GM18526 (cell line): ENCODE results near the gene CIC.
A peak's percentile ranks its signal among the peaks of the same experiment; 100 is the strongest.

ENCODE experiments used
- POLR2A ChIP-seq: IDR thresholded peaks from 3 replicates; pipeline ENCODE4 v1.6.1; 2011; ENCODE audit not compliant: insufficient read length; ENCODE audit errors: extremely low read depth

CIC gene

DNA sequence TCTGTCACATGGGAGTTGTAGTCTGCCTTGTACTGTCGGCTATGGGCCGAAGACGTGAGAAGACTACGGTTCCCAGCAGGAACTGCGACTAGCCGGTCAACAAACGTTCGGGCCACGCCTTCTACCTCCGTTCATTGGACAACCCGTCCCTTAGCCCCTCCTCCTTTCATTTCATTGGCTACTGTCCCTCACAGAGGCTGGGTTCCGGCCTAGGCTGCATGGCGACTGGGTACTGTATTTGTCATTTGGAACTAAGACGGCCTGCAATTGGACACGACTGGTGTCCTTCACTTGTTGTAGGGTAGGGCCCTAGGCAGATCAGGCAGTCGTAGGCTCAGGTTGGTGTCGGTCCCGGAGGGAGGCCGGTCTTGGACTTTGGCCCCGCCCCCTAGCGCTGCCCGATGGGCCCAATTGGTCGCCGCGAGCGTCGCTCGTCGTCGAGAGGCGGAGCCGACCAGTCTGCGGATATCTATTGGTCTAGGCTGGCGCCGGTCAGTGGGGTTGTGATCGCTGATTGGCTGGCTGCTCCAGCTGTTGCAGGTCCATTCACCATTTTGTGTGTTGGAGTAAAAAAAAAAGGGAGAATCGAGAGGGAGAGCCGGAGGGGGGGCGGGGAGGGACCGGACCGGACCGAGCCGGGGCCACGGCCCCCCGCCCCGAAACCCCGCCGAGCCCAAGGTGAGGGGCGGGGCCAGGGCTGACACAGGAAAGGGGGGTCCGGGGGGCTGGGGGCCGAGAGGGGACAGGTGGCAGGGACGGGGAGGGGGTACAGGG lies at the start of gene CIC:
CIC (plus strand) TSS at position 549 of the 774 bp plus-strand sequence. CDS start 2,532 bp downstream, outside the sequence.
- peak; percentile 5 for TF ChIP-seq POLR2A

GRCh38 chr19:42219812-42220750 lies 49.0 kb upstream of the CIC start, which contains the start of gene ZNF526:
ZNF526 (plus strand) TSS chr19:42220312; CDS start chr19:42224404, 4,092 bp downstream.
- TF ChIP-seq POLR2A, result peak; percentile 83

GRCh38 chr19:42220751-42221097 lies 48.3 kb upstream of the CIC start:
- no peak for TF ChIP-seq POLR2A

- TF ChIP-seq POLR2A, result no peak
These were observed 43.9 kb upstream of the CIC start for GRCh38 chr19:42224940-42225717.

GRCh38 chr19:42225718-42226292 lies 43.2 kb upstream of the CIC start:
- no peak for TF ChIP-seq POLR2A

GRCh38 chr19:42226886-42227285 lies 42.2 kb upstream of the CIC start:
- TF ChIP-seq POLR2A, result no peak

GRCh38 chr19:42228641-42229040 lies 40.4 kb upstream of the CIC start:
- TF ChIP-seq POLR2A, result no peak

- no peak for TF ChIP-seq POLR2A
These were observed 39.7 kb upstream of the CIC start for GRCh38 chr19:42229301-42229854.

GRCh38 chr19:42229855-42230351 lies 39.1 kb upstream of the CIC start:
- TF ChIP-seq POLR2A, result no peak

DNA sequence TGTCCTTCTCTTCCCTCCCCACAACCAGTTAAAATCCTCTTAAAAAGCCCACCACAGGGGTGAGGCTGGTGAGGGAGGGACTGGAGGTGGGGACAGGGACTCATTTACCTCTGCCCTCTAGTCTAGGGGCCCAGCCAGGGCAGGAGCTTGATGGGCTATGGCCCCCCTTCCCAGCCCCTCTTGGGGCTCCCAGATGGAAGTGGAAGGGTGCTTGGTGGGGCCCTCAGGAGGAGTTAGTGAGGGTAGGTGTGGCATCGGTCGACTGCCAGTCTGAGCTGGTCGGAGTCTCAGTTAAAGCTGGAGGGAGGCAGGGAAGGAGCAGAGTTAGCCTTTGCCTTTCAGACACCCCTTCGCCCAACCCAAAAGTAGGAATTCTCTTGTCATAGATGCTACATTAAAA lies 38.5 kb upstream of the CIC start:
- TF ChIP-seq POLR2A, result no peak

GRCh38 chr19:42232435-42232834 lies 36.6 kb upstream of the CIC start:
- no peak for TF ChIP-seq POLR2A

- TF ChIP-seq POLR2A, result no peak
These were observed 35.9 kb upstream of the CIC start for GRCh38 chr19:42233106-42233505.

DNA sequence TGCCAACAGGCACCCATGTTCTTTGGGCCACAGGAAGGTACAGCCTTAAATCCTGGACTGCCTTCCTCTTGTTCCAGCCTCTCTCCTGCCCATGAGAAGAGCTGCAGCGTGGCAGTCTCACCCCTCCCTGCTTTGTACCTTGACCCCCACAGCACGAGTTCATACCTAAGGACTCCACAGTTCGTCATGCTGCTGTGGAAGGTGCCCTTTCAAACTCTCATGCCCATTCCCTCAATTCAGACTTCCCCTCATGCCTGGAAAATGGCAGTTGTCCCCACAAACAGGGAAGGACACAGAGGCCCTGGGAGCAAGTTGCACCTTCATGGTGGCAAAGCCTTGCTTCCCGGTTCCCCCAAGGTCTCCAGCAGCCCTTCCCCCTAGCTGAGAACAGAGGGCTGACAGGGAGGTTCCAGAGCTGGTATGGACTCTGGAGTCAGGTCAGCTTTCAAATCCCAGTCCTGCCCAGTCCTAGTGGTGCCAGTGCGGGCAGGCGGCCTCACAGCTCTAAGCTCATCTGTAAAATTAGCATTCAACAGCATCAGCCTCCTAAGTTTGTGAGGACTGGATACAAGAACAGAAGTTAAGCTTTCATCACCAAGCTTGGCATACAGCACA lies 35.3 kb upstream of the CIC start:
- TF ChIP-seq POLR2A, result no peak

- TF ChIP-seq POLR2A, result no peak
These were observed 34.7 kb upstream of the CIC start for GRCh38 chr19:42234364-42234763.

DNA sequence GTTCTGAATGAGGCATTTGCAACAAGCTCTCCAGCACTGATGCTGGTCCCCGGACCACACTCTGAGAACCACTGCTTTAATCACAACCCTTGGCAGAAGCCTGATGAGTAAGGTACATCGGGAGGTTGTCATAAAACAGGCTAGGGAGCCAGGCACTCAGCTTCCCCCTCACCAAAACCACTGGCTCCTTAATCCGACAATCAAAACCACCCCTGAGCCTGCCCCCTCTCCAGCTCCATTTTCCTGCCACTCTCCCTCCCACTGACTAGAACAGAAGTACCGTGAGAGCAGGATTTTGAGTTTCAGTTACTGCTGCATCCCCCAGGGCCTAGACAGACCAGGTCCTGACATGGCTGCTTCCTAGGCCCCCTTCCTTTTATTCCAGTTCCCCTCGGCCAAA lies 33.9 kb upstream of the CIC start:
- no peak for TF ChIP-seq POLR2A
